GM12891 (cell line): Measurements from ENCODE around the gene ATXN1.

ENCODE experiments used
- PAX5 ChIP-seq: IDR thresholded peaks from 2 replicates; pipeline ENCODE4 v1.6.1; 2011; ENCODE audit warnings: low read length, moderate library complexity, mild to moderate bottlenecking; ENCODE audit not compliant: insufficient read depth, severe bottlenecking
- POLR2A ChIP-seq: IDR thresholded peaks from 2 replicates; pipeline ENCODE4 v1.6.1; 2011; ENCODE audit warnings: low read depth, low read length, control low read depth
- POLR2AphosphoS5 ChIP-seq: IDR thresholded peaks from 2 replicates; pipeline ENCODE4 v1.6.1; 2011; ENCODE audit warnings: low read depth, low read length, control low read depth
- TAF1 ChIP-seq: IDR thresholded peaks from 2 replicates; pipeline ENCODE4 v1.6.1; 2011; ENCODE audit warnings: low read depth, low read length, control low read depth

DNA sequence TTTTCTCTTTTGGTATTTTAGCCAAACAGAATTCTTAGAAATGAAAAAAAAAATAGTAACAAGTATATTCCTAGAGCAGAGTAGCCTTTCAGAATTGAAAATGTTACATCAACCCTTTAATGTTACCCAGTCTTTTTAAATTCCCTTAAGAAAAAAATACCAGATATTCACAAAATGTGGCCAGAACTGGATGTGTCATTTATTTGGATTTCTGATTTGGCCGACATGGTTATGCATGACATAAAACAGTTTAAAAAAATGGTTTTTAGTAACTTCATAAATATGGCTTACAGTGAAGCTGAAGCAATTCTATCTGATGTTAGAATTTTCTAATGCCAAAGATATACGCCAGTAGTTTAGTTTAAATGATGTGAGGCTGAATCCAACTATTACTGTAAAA, 112.0 kb downstream of the ATXN1 start:
- TF ChIP-seq POLR2AphosphoS5 (no peak), POLR2A (no peak), PAX5 (no peak), TAF1 (no peak)
